KOPT-K1 (cell line): ENCODE measurements around the gene ATP2B2.

Experiments
- H3K27ac ChIP-seq: fragments of 200-600 bp; sonication (generic); 2 replicates; pipeline ENCODE4 v1.5.1; 2016; ENCODE audit warnings: antibody characterized with exemption, mild to moderate bottlenecking, low read depth, low read length; ENCODE audit not compliant: poor library complexity, severe bottlenecking
- H3K36me3 ChIP-seq: fragments of 200-600 bp; sonication (generic); 2 replicates; pipeline ENCODE4 v1.5.1; 2017; ENCODE audit warnings: antibody characterized with exemption, mild to moderate bottlenecking, low read length, moderate library complexity; ENCODE audit not compliant: insufficient read depth
- H3K9me3 ChIP-seq: fragments of 200-600 bp; sonication (generic); 2 replicates; pipeline ENCODE4 v1.5.1; 2017; ENCODE audit warnings: antibody characterized with exemption, low read length, mild to moderate bottlenecking; ENCODE audit not compliant: insufficient read depth, poor library complexity, severe bottlenecking

Gene ATP2B2

GRCh38 chr3:10482631-10483363 is 22.6 kb downstream of the ATP2B2 start:
- Histone ChIP-seq H3K9me3 (no peaks in the 10 kb centered on the region), H3K27ac (no peak overlapping the region), H3K36me3 (no peaks in the 10 kb centered on the region)

- H3K36me3 ChIP-seq: no peaks in the 10 kb centered on the region
- no peaks in the 10 kb centered on the region for H3K9me3 ChIP-seq
- H3K27ac ChIP-seq: no peak overlapping the region
Observed at GRCh38 chr3:10480871-10481378, 24.5 kb downstream of the ATP2B2 start.

GRCh38 chr3:10479311-10479710 is 26.1 kb downstream of the ATP2B2 start:
- Histone ChIP-seq H3K36me3 (no peaks in the 10 kb centered on the region), H3K9me3 (no peaks in the 10 kb centered on the region), H3K27ac (no peak overlapping the region)

GRCh38 chr3:10475983-10476382 is 29.4 kb downstream of the ATP2B2 start:
- Histone ChIP-seq H3K36me3 (no peaks in the 10 kb centered on the region), H3K27ac (no peak overlapping the region), H3K9me3 (no peaks in the 10 kb centered on the region)

- Histone ChIP-seq H3K27ac (no peak overlapping the region), H3K9me3 (no peaks in the 10 kb centered on the region), H3K36me3 (no peaks in the 10 kb centered on the region)
Observed at GRCh38 chr3:10474847-10475246, 30.5 kb downstream of the ATP2B2 start.

- Histone ChIP-seq H3K36me3 (no peaks in the 10 kb centered on the region), H3K9me3 (no peaks in the 10 kb centered on the region)
Observed at GRCh38 chr3:10474275-10474646, 31.1 kb downstream of the ATP2B2 start.

GRCh38 chr3:10473581-10474274 is 31.7 kb downstream of the ATP2B2 start:
- Histone ChIP-seq H3K27ac (no peak overlapping the region), H3K9me3 (no peaks in the 10 kb centered on the region), H3K36me3 (no peaks in the 10 kb centered on the region)

More at GRCh38 chr3:10474275-10474646, 31.1 kb downstream of the ATP2B2 start:
- no peak overlapping the region for H3K27ac ChIP-seq

GRCh38 chr3:10472877-10473440 is 32.4 kb downstream of the ATP2B2 start:
- Histone ChIP-seq H3K9me3 (no peaks in the 10 kb centered on the region), H3K27ac (no peak overlapping the region), H3K36me3 (no peaks in the 10 kb centered on the region)

GRCh38 chr3:10471054-10471688 is 34.2 kb downstream of the ATP2B2 start:
- Histone ChIP-seq H3K9me3 (no peaks in the 10 kb centered on the region), H3K36me3 (no peaks in the 10 kb centered on the region), H3K27ac (no peak overlapping the region)

GRCh38 chr3:10470120-10471053 is 35.0 kb downstream of the ATP2B2 start:
- Histone ChIP-seq H3K36me3 (no peaks in the 10 kb centered on the region), H3K27ac (no peak overlapping the region), H3K9me3 (no peaks in the 10 kb centered on the region)

GRCh38 chr3:10469441-10470119 is 35.8 kb downstream of the ATP2B2 start:
- H3K36me3 ChIP-seq: no peaks in the 10 kb centered on the region
- H3K27ac ChIP-seq: no peak overlapping the region
- no peaks in the 10 kb centered on the region for H3K9me3 ChIP-seq

GRCh38 chr3:10468613-10469354 is 36.6 kb downstream of the ATP2B2 start:
- no peaks in the 10 kb centered on the region for H3K9me3 ChIP-seq
- H3K36me3 ChIP-seq: no peaks in the 10 kb centered on the region
- H3K27ac ChIP-seq: no peak overlapping the region

- Histone ChIP-seq H3K27ac (no peak overlapping the region), H3K36me3 (no peaks in the 10 kb centered on the region), H3K9me3 (no peaks in the 10 kb centered on the region)
Observed at GRCh38 chr3:10467904-10468612, 37.3 kb downstream of the ATP2B2 start.
